Stimulated activated CD4-positive, alpha-beta T cell treated with anti-CD3 and anti-CD28 coated beads, Interleukin-2, amount 100 ng/mL, for 4 hours (primary cell): ENCODE data around the gene ZNF662.
"Not testable (repeated sequence)": the region's sequence is repeated elsewhere in the genome, so short reads cannot be mapped to it uniquely, and the experiment has no call there.

Source experiments
- DNase-seq: peaks from one replicate; pipeline ENCODE4 v3.0.0-alpha.2; 2020; ENCODE audit warnings: low read depth

The ZNF662 gene

DNA sequence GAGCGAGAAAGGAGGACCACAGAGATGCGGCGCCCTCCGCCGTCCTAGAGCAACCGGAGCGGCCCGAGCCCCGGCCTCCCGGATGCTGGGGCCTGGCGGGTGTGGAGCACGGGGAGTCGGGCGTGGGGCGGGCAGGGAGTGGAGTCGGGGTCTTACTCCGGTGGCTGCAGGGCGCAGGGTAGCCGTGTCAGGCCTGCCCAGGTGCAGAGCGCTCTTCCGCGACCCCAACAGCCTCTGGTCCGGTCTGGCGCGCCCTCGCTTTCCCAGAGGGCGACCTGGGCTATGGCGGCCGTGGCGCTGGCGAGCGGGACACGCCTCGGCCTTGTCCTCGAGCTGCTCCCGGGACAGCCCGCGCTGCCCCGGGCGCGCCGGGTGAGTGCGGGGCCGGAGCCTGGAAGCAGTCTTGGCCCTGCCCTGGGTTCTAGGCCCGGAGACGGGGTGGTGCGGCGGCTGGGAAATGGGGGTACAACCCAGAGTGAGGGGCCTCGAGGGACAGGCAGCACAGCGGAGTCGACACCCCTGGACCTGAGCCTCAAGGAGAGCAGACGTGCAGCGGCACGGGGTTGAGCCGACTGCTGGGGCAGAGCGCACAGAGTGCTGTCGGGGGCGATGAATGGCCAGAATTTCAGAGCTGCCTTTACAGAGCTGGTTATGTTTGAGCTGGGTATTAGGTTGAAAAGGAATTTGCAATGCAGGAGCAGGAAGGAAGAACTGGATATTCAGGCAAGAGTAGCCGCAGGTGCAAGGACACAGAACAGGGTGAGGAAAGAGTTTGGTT lies at the start of gene ZNF662:
TSS of gene ZNF662 (plus strand) at position 73 of the 778 bp plus-strand sequence. CDS start 1,973 bp downstream, outside the sequence.
- DNase-seq = no peak

GRCh38 chr3:42856544-42856943 lies 49.4 kb upstream of the ZNF662 start:
- no peak for DNase-seq

GRCh38 chr3:42864321-42864950 lies 41.5 kb upstream of the ZNF662 start:
- no peak for DNase-seq

DNA sequence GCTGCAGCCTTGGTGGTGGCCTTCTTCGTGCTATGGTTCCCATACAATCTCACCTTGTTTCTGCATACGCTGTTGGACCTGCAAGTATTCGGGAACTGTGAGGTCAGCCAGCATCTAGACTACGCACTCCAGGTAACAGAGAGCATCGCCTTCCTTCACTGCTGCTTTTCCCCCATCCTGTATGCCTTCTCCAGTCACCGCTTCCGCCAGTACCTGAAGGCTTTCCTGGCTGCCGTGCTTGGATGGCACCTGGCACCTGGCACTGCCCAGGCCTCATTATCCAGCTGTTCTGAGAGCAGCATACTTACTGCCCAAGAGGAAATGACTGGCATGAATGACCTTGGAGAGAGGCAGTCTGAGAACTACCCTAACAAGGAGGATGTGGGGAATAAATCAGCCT lies 40.7 kb upstream of the ZNF662 start:
- DNase-seq = no peak

DNA sequence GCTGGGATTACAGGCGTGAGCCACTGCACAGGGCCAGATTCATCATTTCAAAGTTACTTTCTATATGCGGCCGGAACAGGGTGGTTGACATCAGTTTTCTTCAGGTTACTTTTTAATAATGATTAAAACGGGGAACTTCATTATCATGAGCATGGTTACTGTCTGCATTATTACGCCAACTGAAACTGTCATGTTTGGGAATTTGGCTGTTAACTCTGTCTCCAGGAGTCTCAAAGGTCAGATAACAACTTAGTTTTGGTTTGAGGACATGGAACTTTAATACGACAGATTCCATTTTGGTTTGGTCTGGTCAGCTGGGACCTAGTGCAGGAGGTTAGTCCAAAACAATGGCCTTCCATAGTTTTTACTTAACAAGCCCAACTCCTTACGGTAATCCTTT lies 38.8 kb upstream of the ZNF662 start:
- no peak for DNase-seq

DNA sequence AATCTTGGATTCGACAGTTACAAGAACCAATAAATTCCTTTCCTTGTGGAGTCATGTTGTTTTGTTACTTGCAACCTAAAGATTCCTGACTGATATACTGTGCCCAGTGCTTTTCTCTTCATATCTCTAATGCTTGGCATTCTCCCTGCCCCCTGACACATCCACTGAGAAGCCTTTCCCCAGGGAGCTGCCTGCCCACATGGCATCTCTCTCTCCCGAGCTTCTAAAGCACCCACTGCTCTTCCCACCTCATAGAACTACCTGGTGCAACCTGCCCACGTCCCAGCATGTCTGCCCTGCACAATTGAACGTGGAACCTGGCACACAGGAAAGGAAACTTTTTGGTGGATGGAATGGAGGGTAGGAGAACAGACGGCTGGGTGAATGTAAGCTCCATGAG lies 37.1 kb upstream of the ZNF662 start:
- no peak for DNase-seq

DNA sequence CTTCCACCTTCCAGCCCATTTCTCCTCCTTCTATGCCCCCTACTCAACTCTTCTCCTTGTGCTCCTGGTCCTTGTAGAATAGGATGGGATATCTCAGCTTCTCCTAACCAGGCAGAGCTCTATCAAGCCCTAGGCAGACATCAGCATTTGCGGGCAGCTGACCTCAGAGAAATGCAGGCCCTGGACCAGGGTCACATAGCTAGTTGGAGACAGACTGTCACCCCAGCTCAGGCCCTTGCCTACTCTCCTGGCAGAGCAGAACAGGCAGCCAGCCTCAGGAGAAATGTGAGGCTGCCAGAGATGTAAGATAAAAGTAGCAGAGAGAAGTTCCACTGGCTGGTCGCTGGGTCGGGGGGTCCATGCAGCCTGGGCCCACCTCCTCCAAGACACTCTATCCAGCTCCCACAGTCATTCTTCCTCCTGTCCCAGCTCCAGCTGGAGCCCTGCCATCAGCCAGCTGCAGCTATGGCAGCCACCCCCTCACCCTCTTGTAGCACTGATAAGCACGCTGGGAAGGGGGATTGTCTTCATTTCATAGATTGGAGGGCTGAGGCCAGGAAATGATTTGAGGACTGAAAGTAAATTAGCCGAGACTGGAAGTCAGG lies 34.2 kb upstream of the ZNF662 start:
- DNase-seq = no peak

DNA sequence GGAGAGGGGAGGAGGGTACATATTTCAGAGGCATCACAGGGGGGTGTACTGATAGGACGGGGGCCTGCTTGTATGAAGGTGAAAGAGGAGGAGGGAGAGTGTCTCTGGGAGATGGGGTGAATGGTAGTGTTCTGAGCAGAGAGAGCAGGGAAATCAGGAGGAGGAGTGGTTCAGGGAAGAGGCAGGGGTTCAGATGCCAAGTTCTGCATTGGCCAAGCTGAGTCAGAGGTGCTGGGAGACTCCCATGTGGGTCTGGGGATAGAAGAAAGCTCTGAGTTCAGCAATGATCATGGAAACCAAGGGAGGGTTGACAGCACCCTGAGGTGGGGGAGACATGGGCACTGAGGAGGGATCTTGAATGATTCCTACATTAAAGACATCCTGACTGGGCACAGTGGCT lies 33.2 kb upstream of the ZNF662 start:
- no peak for DNase-seq

GRCh38 chr3:42873221-42873982 lies 32.5 kb upstream of the ZNF662 start:
- DNase-seq = no peak

DNA sequence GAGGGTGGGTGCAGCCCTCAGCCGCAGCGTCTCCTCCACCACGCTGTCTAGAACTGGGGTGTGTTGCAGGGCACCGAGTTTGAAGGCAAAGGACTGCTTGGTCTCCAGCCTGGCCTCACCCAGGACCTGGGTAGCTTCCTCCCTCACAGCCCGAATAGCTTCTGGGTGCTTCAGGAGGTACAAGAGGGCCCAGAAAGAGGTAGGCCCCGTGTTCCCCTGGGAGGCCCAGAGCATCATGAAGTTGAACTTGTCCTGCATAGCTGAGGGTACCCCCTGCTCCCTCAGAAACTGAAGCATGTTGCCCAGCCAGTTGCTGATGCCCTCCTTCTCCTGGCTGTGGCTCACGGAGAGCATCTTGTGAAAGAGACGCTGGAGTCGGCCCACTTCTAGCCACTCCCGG lies 31.2 kb upstream of the ZNF662 start:
- no peak for DNase-seq

- no peak for DNase-seq
Measured at GRCh38 chr3:42875325-42876151, 30.4 kb upstream of the ZNF662 start, which contains the start of gene CYP8B1. Gene CYP8B1, minus strand, starts transcription at chr3:42875879. Its CDS starts 63 bp downstream, at chr3:42875816.

GRCh38 chr3:42876401-42876800 lies 29.5 kb upstream of the ZNF662 start:
- DNase-seq = no peak

GRCh38 chr3:42876940-42877720 lies 28.8 kb upstream of the ZNF662 start:
- no peak for DNase-seq

DNA sequence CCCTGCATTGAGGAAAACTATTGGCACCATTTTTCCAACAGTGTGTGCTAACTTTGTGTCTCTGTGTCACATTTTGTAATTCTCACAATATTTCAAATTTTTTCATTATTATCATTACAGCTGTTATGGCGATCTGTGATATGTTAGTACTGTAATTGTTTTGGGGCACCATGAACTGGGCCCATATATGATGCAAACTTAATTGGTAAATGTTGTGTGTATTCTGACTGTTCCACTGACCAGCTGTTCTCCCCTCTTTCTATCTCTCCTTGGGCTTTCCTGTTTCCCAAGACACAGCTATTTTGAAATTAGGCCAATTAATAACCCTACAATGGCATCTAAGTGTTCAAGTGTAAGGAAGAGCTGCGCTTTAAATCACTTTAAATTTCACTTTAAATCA lies 28.1 kb upstream of the ZNF662 start:
- DNase-seq = no peak

DNA sequence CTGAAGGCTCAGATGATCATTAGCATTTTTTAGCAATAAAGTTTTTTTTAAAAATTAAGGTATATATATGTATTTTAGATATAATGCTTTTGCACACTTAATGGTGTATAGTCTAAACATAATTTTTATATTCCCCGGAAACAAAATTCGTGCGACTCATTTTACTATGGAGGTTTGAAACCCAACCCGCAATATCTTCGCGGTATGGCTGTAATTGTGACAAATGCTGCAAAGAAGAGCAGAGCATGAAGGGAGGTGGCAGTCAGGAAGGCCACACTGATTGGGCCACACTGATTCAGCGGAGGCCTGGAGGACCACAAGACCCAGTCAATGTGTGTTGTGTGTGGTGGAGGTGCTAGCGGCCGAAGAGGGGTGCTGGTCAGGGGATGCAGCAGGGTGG lies 25.8 kb upstream of the ZNF662 start:
- DNase-seq = no peak

DNA sequence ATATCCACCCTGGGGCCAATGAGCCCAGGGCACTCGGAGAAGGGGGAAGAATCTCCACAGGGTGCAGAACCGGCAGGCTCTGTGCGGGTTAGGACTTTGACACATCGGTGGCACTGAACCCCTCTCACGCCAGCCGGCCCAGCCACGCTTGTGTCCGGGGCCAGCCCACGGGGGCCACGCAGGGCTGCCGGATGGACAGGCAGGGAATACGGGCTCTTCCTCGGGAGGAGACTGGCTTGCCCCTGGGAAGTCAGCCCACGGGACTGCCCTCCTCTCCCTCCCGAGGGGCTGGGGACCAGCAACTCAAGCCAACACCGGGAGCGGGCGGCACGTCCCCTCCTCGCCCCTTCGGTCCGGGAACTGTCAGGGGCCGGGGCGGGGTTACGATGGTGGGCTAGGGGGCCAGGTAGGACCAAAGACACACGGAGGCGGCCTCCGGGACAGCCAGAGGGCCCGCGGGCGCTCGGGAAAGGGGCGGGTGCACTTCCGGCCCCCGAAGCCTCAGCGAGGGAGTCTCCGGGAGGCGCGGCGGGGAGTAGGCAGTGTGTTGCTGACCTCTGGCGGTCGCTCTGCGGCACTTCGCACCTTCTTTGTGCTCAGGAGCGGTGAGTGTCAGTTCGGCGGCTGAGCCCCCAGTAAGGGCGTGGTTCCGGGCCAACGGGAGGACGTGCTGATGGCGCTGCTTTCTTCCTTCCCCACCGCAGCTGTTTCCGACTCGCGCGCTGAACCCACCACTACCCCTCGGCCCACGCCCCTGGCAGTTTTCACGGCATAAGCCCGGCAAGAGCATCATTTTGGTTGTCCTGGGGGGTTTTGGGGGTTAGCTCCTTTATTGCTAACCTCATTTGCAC lies 25.1 kb upstream of the ZNF662 start:
- peak; percentile 81 for DNase-seq

DNA sequence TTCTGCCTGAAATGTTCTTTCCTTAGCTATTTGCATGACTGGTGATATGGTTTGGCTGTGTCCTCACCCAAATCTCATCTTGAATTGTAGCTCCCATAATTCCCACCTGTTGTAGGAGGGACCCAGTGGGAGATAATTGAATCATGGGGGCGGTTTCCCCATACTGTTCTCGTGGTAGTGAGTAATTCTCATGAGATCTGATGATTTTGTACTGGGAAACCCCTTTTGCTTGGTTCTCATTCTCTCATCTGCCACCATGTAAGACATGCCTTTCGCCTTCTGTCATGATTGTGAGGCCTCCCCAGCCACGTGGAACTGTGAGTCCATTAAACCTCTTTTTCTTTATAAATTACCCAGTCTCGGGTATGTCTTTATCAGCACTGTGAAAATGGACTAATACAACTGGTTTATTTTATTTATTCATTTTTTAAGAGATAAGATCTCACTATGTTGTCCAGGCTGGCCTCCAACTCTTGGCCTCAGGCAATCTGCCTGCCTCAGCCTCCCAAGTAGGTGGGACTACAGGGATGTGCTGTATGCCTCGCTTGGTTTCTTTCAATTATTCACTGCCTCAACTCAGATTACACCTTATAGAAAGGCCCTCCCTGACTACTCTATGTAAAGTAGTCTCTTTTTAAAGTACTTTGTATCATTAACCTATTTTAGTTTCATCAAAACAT lies 22.6 kb upstream of the ZNF662 start:
- not testable (repeated sequence) for DNase-seq

- no peak for DNase-seq
Measured at GRCh38 chr3:42884324-42884723, 21.6 kb upstream of the ZNF662 start.

- no peak for DNase-seq
Measured at GRCh38 chr3:42886294-42886822, 19.6 kb upstream of the ZNF662 start.
